BE2C (cell line): Measurements from ENCODE around the gene SNRNP27.

Experiments
- DNase-seq: peaks from one replicate; pipeline ENCODE4 v3.0.0-alpha.2; 2020
- H3K27me3 ChIP-seq: fragments of 250-450 bp; sonication (Bioruptor Pico); 2 replicates; pipeline ENCODE4 v1.5.1; 2020; ENCODE audit warnings: mild to moderate bottlenecking
- H3K36me3 ChIP-seq: fragments of 250-450 bp; sonication (Bioruptor Pico); 2 replicates; pipeline ENCODE4 v1.5.1; 2020; ENCODE audit warnings: mild to moderate bottlenecking
- H3K4me1 ChIP-seq: fragments of 250-450 bp; sonication (Bioruptor Pico); 2 replicates; pipeline ENCODE4 v1.5.1; 2020
- H3K4me3 ChIP-seq: 2 replicates; pipeline ENCODE4 v1.5.1; 2011; ENCODE audit warnings: low read depth, low read length
- H3K9me3 ChIP-seq: fragments of 250-450 bp; sonication (Bioruptor Pico); 2 replicates; pipeline ENCODE4 v1.5.1; 2020
- CTCF ChIP-seq: IDR thresholded peaks from 2 replicates; pipeline ENCODE4 v1.5.1; 2012; ENCODE audit warnings: mild to moderate bottlenecking, low read depth, low read length

The SNRNP27 gene

GRCh38 chr2:69902213-69902922 is 8.6 kb downstream of the SNRNP27 start:
- Histone ChIP-seq H3K36me3 (no peaks in the 10 kb centered on the region), H3K4me3 (no peak overlapping the region), H3K4me1 (no peaks in the 10 kb centered on the region), H3K9me3 (no peaks in the 10 kb centered on the region), H3K27me3 (no peaks in the 10 kb centered on the region)
- no peak for TF ChIP-seq CTCF
- no peak for DNase-seq

GRCh38 chr2:69907216-69907615 is 13.5 kb downstream of the SNRNP27 start:
- Histone ChIP-seq H3K9me3 (no peaks in the 10 kb centered on the region), H3K27me3 (no peaks in the 10 kb centered on the region), H3K4me1 (no peaks in the 10 kb centered on the region), H3K4me3 (no peak overlapping the region), H3K36me3 (no peaks in the 10 kb centered on the region)
- DNase-seq, result no peak
- TF ChIP-seq CTCF, result no peak

- Histone ChIP-seq H3K36me3 (no peaks in the 10 kb centered on the region), H3K9me3 (no peaks in the 10 kb centered on the region), H3K4me3 (no peak overlapping the region), H3K4me1 (no peaks in the 10 kb centered on the region), H3K27me3 (no peaks in the 10 kb centered on the region)
- peak; percentile 45 for TF ChIP-seq CTCF
- no peak for DNase-seq
Observed at GRCh38 chr2:69911985-69912563, 18.3 kb downstream of the SNRNP27 start.

- DNase-seq, result peak; percentile 97
- H3K4me3 ChIP-seq, result peak overlapping the region; percentile 66
- no peaks in the 10 kb centered on the region for H3K9me3 ChIP-seq
- peak; percentile 7; the same call in 1 of the 2 replicates for TF ChIP-seq CTCF
- H3K36me3 ChIP-seq, result no peaks in the 10 kb centered on the region
- H3K27me3 ChIP-seq, result no peaks in the 10 kb centered on the region
- no peaks in the 10 kb centered on the region for H3K4me1 ChIP-seq
Observed at GRCh38 chr2:69914164-69914949, 20.6 kb downstream of the SNRNP27 start.

GRCh38 chr2:69914950-69915945 is 21.5 kb downstream of the SNRNP27 start, which contains the start of gene MXD1:
Gene MXD1 (plus strand): TSS chr2:69915109. CDS start chr2:69915331, 222 bp downstream.
- H3K27me3 ChIP-seq, result no peaks in the 10 kb centered on the region
- no peaks in the 10 kb centered on the region for H3K4me1 ChIP-seq
- peak; percentile 12 for DNase-seq
- H3K36me3 ChIP-seq, result no peaks in the 10 kb centered on the region
- no peaks in the 10 kb centered on the region for H3K9me3 ChIP-seq
- TF ChIP-seq CTCF, result no peak
- H3K4me3 ChIP-seq, result peak within 1 kb of the TSS; percentile 70
